Muscle of leg (tissue), 16 donors: ENCODE measurements around the gene TTC39C. TPM values are rescaled to one million over a fixed set of nuclear protein-coding genes. Genes with fewer than 3 reads are reported as not detected.
A peak's percentile ranks its signal among the peaks of the same experiment; 100 is the strongest.

ENCODE experiments used
- DNase-seq: peaks from one replicate; pipeline ENCODE4 v3.0.0; 2013
- H3K27ac ChIP-seq: one replicate; pipeline ENCODE4 v1.5.1; 2013; ENCODE audit warnings: mild to moderate bottlenecking, low read length, control low read depth
- H3K27me3 ChIP-seq: one replicate; pipeline ENCODE4 v1.6.1; 2013; ENCODE audit warnings: low read length; ENCODE audit not compliant: control insufficient read depth, insufficient read depth
- H3K36me3 ChIP-seq: one replicate; pipeline ENCODE4 v1.6.1; 2013; ENCODE audit warnings: low read length; ENCODE audit not compliant: control insufficient read depth, insufficient read depth
- H3K4me1 ChIP-seq: one replicate; pipeline ENCODE4 v1.6.1; 2013; ENCODE audit warnings: low read length; ENCODE audit not compliant: control insufficient read depth, insufficient read depth
- H3K4me3 ChIP-seq: one replicate; pipeline ENCODE4 v1.5.1; 2013; ENCODE audit warnings: low read length, control low read depth
- H3K9me3 ChIP-seq: replicated peaks from 2 replicates; pipeline ENCODE4 v1.6.1; 2013; ENCODE audit warnings: low read depth, low read length; ENCODE audit not compliant: control insufficient read depth
- WGBS: methylation state at CpG from one replicate; pipeline ENCODE4 v1.1.5; 2013; ENCODE audit warnings: missing lambda C conversion rate; ENCODE audit not compliant: insufficient coverage; 5-methylcytosine and 5-hydroxymethylcytosine counted together
- long read RNA-seq, 11 donors: transcript quantifications; one replicate each; lab custom pipeline, GENCODE V29; 2026
- polyA plus RNA-seq, 8 donors: library from polyadenylated mRNA; unstranded; fragments of 120-200 nt; gene quantifications; one replicate each; pipeline versions ENCODE4 v1.2.1 to v1.2.3, GENCODE V29; 2013; ENCODE audit warnings: inconsistent platforms in 1 of 8, low replicate concordance in 1 of 8; ENCODE audit not compliant: insufficient read length in 8 of 8, insufficient read depth in 1 of 8
- total RNA-seq: library from RNA; stranded (reverse); fragments of 120-200 nt; gene quantifications from one replicate; pipeline ENCODE4 v1.2.4, GENCODE V29; 2013

The TTC39C gene
- 4.8 TPM for total RNA-seq
- 1 to 10 TPM; 2.9 to 6.9 (median 3.3) TPM for polyA plus RNA-seq
- long read RNA-seq, donor 1 = 0 reads
- long read RNA-seq, donor 2, partial matches to known transcripts = 0 of 1 reads
- long read RNA-seq, donor 2, other reads (novel, unspliced or antisense) = 0 of 1 reads
- long read RNA-seq, donor 3 = 0 reads
- long read RNA-seq, donor 4, partial matches to known transcripts = 0 of 1 reads
- long read RNA-seq, donor 4, other reads (novel, unspliced or antisense) = 0 of 1 reads
- long read RNA-seq, donor 5 = 0 reads
- long read RNA-seq, donor 6 = 0 reads
- long read RNA-seq, donor 7, partial matches to known transcripts = 0 of 1 reads
- long read RNA-seq, donor 7, other reads (novel, unspliced or antisense) = 0 of 1 reads
- long read RNA-seq, donor 8 = 0 reads
- long read RNA-seq, donor 9, partial matches to known transcripts = 0 of 1 reads
- long read RNA-seq, donor 9, other reads (novel, unspliced or antisense) = 0 of 1 reads
- long read RNA-seq, donor 10, partial matches to known transcripts = 0 of 2 reads
- long read RNA-seq, donor 10, other reads (novel, unspliced or antisense) = 0 of 2 reads
- long read RNA-seq, donor 11, partial matches to known transcripts = 0 of 3 reads
- long read RNA-seq, donor 11, other reads (novel, unspliced or antisense) = 0 of 3 reads

DNA sequence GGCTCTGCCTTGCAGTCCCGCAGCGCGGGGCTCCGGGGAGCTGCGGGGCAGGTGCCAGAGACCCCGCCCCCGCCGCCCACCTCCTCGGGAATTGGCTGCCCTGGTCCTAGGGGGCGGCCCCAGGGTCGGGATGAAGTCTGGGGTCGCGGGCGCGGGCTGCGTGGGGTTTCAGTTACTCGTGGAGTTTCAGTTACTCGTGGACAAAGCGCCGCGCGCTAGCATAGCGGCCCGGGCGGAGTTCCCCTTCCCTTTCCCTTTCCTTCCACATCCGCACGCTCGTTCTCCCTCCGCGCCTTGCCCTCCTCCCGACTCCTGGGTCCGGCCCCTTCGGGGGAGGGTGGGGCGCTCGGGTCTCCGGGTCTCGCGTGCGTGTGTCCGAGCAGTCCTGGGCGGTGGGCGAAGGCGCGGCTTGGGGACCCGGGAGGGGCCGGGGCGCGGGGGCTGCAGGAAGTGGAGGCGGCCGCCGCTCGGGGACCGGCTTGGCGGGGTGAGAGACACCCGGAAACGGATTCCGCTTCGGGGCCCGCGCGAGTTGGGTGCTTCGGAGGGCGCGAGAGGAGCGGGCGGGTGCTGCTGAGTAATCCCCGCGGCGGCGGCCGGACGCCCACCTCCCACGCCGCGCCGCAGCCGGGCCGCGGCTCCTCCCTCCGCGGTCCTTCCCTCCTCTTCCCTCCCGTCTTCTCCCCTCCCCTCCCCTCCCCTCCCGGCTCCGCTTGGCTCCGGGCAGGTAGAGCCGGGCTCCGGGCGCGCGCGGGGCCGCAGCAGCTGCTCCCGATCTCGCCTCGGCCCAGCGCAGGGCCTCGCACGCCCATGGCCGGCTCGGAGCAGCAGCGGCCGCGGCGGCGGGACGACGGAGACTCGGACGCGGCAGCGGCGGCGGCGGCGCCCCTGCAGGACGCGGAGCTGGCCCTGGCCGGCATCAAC is at the start of gene TTC39C:
Gene TTC39C (plus strand): TSS at position 693 of the 924 bp plus-strand sequence. CDS start 118 bp downstream, at position 811.
- Histone ChIP-seq H3K27me3 (peaks cover 16% of the 10 kb centered on the region), H3K4me1 (peaks cover 10% of the 10 kb centered on the region), H3K27ac (no peak within 1 kb of the TSS), H3K36me3 (no peaks in the 10 kb centered on the region), H3K4me3 (peak within 1 kb of the TSS; percentile 64), H3K9me3 (no peaks in the 10 kb centered on the region)
- DNase-seq = peak; percentile 81
- under 1% methylated on average over 118 of the region's 118 CpGs for WGBS

- DNase-seq = no peak
- H3K9me3 ChIP-seq = no peaks in the 10 kb centered on the region
- no peaks in the 10 kb centered on the region for H3K4me1 ChIP-seq
- WGBS = 74% methylated on average over 3 of the region's 8 CpGs
- no peaks in the 10 kb centered on the region for H3K36me3 ChIP-seq
- H3K27ac ChIP-seq = no peak overlapping the region
- no peak overlapping the region for H3K4me3 ChIP-seq
- no peaks in the 10 kb centered on the region for H3K27me3 ChIP-seq
Measured at GRCh38 chr18:23966909-23967308, 47.6 kb upstream of the TTC39C start.

- Histone ChIP-seq H3K4me3 (no peak overlapping the region), H3K36me3 (no peaks in the 10 kb centered on the region), H3K27me3 (no peaks in the 10 kb centered on the region), H3K27ac (no peak overlapping the region), H3K9me3 (no peaks in the 10 kb centered on the region), H3K4me1 (no peaks in the 10 kb centered on the region)
- DNase-seq = no peak
- WGBS = 58% methylated on average over 5 of the region's 9 CpGs
Measured at GRCh38 chr18:23967321-23968089, 47.0 kb upstream of the TTC39C start.

- H3K9me3 ChIP-seq = no peaks in the 10 kb centered on the region
- 88% methylated on average over 1 of the region's 4 CpGs for WGBS
- no peaks in the 10 kb centered on the region for H3K36me3 ChIP-seq
- no peaks in the 10 kb centered on the region for H3K27me3 ChIP-seq
- H3K4me3 ChIP-seq = no peak overlapping the region
- H3K4me1 ChIP-seq = no peaks in the 10 kb centered on the region
- H3K27ac ChIP-seq = no peak overlapping the region
- DNase-seq = no peak
Measured at GRCh38 chr18:23968638-23969604, 45.6 kb upstream of the TTC39C start.

DNA sequence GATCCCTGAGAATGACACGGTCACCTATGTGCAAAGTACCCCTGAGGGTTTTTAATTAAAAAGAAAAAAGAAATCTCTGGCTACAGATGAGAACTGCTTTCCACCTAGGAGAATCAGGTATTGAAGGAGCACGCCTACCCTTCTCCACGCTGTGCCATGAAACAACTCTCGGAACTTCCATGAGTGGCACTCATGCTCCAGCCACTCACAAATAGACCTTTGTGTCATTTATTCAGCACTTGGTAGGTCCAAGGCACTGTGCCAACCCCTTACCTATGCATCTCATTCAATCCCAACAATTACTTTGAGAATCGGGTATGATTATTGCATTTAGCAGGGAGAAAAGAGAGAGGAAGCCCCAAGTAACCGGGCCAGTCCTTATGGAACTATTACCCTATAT is 44.9 kb upstream of the TTC39C start:
- no peaks in the 10 kb centered on the region for H3K27me3 ChIP-seq
- no peak overlapping the region for H3K27ac ChIP-seq
- WGBS = 96% methylated on average over 3 of the region's 6 CpGs
- H3K4me1 ChIP-seq = no peaks in the 10 kb centered on the region
- no peaks in the 10 kb centered on the region for H3K36me3 ChIP-seq
- DNase-seq = no peak
- H3K9me3 ChIP-seq = no peaks in the 10 kb centered on the region
- H3K4me3 ChIP-seq = no peak overlapping the region

DNA sequence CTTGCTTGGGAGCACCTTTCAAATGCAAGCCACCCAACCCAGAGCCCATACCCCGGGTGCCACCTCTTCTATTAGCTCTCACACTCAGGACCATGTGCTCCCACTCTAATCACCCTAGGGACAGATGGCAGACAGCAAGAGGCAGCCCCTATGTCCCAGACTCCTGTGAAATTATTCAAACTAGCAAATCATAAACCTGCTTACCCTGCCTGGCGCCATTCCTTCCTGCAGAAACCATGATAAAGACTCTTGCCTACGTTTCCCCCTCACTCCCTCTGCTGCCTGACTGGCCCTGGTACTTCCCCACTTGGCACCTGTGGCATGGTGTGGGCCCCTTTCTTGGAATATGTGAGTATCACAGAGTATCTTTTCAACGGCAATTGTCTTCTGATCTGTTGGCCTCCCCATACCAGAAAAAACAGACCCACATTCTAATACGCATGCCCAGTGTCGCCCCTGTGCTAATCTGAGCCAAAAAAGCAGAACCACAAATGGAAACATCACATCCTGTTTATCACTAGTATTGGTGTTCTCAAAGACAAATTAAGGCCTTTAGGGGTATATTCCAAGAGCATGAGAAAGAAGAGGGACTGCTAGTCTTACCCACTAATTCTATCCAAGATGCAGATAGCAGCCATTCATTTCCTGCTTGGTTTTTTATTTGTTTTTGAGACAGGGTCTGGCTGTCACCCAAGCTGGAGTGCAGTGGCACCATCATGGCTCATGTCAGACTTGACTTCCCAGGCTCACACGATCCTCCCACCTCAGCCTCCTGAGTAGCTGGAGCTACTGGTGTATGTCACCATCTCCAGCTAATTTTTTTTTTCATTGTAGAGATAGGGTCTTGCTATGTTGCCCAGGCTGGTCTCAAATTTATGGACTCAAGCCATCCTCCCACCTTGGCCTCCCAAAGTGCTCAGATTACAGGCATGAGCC is 44.1 kb upstream of the TTC39C start:
- no peaks in the 10 kb centered on the region for H3K36me3 ChIP-seq
- no peak overlapping the region for H3K4me3 ChIP-seq
- no peaks in the 10 kb centered on the region for H3K27me3 ChIP-seq
- H3K27ac ChIP-seq = no peak overlapping the region
- no peaks in the 10 kb centered on the region for H3K9me3 ChIP-seq
- no peak for DNase-seq
- no peaks in the 10 kb centered on the region for H3K4me1 ChIP-seq
- 93% methylated on average over 3 of the region's 7 CpGs for WGBS

- WGBS = no CpG with 5 or more reads among the region's 5 CpGs
- Histone ChIP-seq H3K27ac (no peak overlapping the region), H3K27me3 (no peaks in the 10 kb centered on the region), H3K4me3 (no peak overlapping the region), H3K4me1 (no peaks in the 10 kb centered on the region), H3K9me3 (no peaks in the 10 kb centered on the region), H3K36me3 (no peaks in the 10 kb centered on the region)
- DNase-seq = no peak
Measured at GRCh38 chr18:23971097-23971440, 43.5 kb upstream of the TTC39C start.

GRCh38 chr18:23971666-23972230 is 42.8 kb upstream of the TTC39C start:
- 54% methylated on average over 2 of the region's 5 CpGs for WGBS
- no peak for DNase-seq
- no peaks in the 10 kb centered on the region for H3K9me3 ChIP-seq
- H3K27me3 ChIP-seq = no peaks in the 10 kb centered on the region
- no peak overlapping the region for H3K4me3 ChIP-seq
- H3K4me1 ChIP-seq = no peaks in the 10 kb centered on the region
- H3K27ac ChIP-seq = no peak overlapping the region
- no peaks in the 10 kb centered on the region for H3K36me3 ChIP-seq
